NB4 (cell line): ENCODE data around the gene SOX1.

Experiments
- POLR2A ChIP-seq: IDR thresholded peaks from 2 replicates; pipeline ENCODE4 v1.6.1; 2011; ENCODE audit warnings: mild to moderate bottlenecking; ENCODE audit not compliant: insufficient read length; ENCODE audit errors: extremely low read depth
- TF ChIP-seq, protein P1 (sequence below): IDR thresholded peaks from one replicate; pipeline ENCODE4 v1.5.1; 2012; ENCODE audit warnings: low read depth, low read length
- TF ChIP-seq, protein P2 (sequence below): IDR thresholded peaks from 2 replicates; pipeline ENCODE4 v1.6.1; 2011; ENCODE audit warnings: low read depth, low read length

DNA sequence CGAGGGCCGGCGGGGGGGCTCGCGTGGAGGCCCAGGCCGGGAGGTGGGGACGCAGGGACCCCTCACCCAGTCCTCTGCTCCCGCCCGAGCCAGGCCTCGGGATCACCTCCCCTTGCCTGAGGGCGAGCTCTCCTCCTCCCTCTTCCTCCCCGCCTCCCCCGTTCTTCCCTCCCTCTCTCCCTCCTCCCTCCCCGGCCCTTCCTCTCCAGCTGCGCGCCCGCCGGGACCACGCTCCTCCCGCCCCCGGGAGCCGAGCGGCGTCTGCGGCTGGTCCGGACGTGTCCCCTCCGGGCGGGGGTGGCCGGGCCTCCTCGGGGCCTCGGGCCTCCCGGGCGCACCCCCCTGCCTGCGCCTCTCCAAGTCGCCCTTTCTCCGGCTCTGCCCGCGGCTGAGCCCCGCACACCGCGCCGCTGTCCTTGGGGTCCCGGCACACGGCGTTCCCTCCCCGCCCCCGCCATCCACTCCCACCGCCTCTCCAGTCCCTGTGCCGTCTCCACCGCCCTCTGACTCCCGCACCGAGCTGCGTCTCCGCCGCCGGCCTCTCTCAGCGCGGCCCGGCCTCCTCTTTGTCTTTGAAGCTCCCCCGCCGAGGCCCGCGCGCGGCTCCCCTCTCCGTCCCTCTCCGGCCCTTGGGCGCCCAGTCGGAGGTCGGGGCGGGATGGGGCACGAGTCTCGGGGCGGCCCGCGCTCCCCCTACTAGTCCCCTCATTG is 5.7 kb downstream of the SOX1 start:
- TF ChIP-seq, protein P1, sequence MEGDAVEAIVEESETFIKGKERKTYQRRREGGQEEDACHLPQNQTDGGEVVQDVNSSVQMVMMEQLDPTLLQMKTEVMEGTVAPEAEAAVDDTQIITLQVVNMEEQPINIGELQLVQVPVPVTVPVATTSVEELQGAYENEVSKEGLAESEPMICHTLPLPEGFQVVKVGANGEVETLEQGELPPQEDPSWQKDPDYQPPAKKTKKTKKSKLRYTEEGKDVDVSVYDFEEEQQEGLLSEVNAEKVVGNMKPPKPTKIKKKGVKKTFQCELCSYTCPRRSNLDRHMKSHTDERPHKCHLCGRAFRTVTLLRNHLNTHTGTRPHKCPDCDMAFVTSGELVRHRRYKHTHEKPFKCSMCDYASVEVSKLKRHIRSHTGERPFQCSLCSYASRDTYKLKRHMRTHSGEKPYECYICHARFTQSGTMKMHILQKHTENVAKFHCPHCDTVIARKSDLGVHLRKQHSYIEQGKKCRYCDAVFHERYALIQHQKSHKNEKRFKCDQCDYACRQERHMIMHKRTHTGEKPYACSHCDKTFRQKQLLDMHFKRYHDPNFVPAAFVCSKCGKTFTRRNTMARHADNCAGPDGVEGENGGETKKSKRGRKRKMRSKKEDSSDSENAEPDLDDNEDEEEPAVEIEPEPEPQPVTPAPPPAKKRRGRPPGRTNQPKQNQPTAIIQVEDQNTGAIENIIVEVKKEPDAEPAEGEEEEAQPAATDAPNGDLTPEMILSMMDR: no peak
- TF ChIP-seq POLR2A: no peak
- TF ChIP-seq, protein P2, sequence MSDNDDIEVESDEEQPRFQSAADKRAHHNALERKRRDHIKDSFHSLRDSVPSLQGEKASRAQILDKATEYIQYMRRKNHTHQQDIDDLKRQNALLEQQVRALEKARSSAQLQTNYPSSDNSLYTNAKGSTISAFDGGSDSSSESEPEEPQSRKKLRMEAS: no peak
